K562 (cell line): ENCODE measurements around the gene KIF6. TPM values are rescaled to one million over a fixed set of nuclear protein-coding genes. Genes with fewer than 3 reads are reported as not detected.

Experiments
- ATAC-seq: fragments of 200-7000 bp; cut with Tn5 transposase; 3 replicates; pipeline ENCODE4 v1.9.1; 2020; ENCODE audit warnings: moderate library complexity
- BruUV-seq: library from RNA; stranded (reverse); fragments of 400-500 nt; replicated peaks from 2 replicates; lab custom pipeline; 2021; lab: Mats Ljungman, UMichigan
- CTCF ChIA-PET: fragments of 300-600 bp; formaldehyde crosslinking; extraction: SDS; loops from one replicate; lab custom pipeline; 2021; ENCODE audit warnings: low intra/inter-chr PET ratio; lab: Yijun Ruan, JAX
- POLR2A ChIA-PET: fragments of 300-600, 350-650 bp; sonication (Branson Sonifier 250); formaldehyde crosslinking; extraction: SDS; loops from one replicate; lab custom pipeline; 2021; ENCODE audit warnings: antibody characterized with exemption, inconsistent platforms; lab: Yijun Ruan, JAX
- DNase-seq, 4 experiments: peaks; one replicate each; pipeline versions ENCODE4 v3.0.0 to v3.0.0-alpha.2; 2011 to 2018; ENCODE audit warnings: low spot score in 3 of 4, mixed read lengths in 3 of 4; ENCODE audit errors: extremely low read depth in 1 of 4
- FAIRE-seq: peaks from 2 replicates; lab custom pipeline; 2011; peaks lifted over from hg19 to GRCh38; lab: Jason Lieb, UNC
- H2AFZ ChIP-seq: 2 replicates; pipeline ENCODE4 v1.6.0; 2011; ENCODE audit warnings: low read depth, low read length, control low read depth, inconsistent platforms
- H3K27ac ChIP-seq: fragments of 200-600 bp; 3 replicates; pipeline ENCODE4 v1.8.0; 2011; ENCODE audit warnings: low read depth, mild to moderate bottlenecking, control low read depth, inconsistent platforms, low read length, moderate library complexity, mixed read lengths; ENCODE audit errors: extremely low read depth
- H3K27me3 ChIP-seq, 2 experiments: fragments of 300-600 bp in 1 of 2; 2 replicates in 1 of 2; 3 replicates in 1 of 2; pipeline versions ENCODE4 v1.6.0 to v1.8.0; 2011; ENCODE audit warnings: inconsistent platforms in 2 of 2, low read length in 2 of 2, mild to moderate bottlenecking in 1 of 2, mixed read lengths in 1 of 2, moderate library complexity in 1 of 2; ENCODE audit not compliant: control insufficient read depth in 2 of 2, insufficient read depth in 2 of 2
- H3K36me3 ChIP-seq: fragments of 300-600 bp; 3 replicates; pipeline ENCODE4 v1.8.0; 2011; ENCODE audit warnings: mild to moderate bottlenecking, low read length, inconsistent platforms; ENCODE audit not compliant: control insufficient read depth, insufficient read depth
- H3K4me1 ChIP-seq, 2 experiments: fragments of 200-600 bp in 1 of 2; replicated peaks in 1 of 2; 2 replicates in 1 of 2; 3 replicates in 1 of 2; pipeline versions ENCODE4 v1.5.1 to v1.8.0; 2011; ENCODE audit warnings: inconsistent platforms in 2 of 2, low read length in 2 of 2, mild to moderate bottlenecking in 1 of 2, mixed read lengths in 1 of 2, moderate library complexity in 1 of 2; ENCODE audit not compliant: control insufficient read depth in 2 of 2, insufficient read depth in 2 of 2
- H3K4me2 ChIP-seq: 2 replicates; pipeline ENCODE4 v1.6.1; 2011; ENCODE audit warnings: low read length, control low read depth, inconsistent platforms, mixed read lengths; ENCODE audit not compliant: insufficient read depth
- H3K4me3 ChIP-seq: fragments of 200-600 bp; sonication (generic), shearing (Covaris generic); 2 replicates; pipeline ENCODE4 v1.5.1; 2016; ENCODE audit warnings: control low read depth, inconsistent platforms
- H3K79me2 ChIP-seq: fragments of 200-600 bp; 3 replicates; pipeline ENCODE4 v1.8.0; 2011; ENCODE audit warnings: low read length, inconsistent platforms; ENCODE audit not compliant: control insufficient read depth, insufficient read depth
- H3K9ac ChIP-seq, 2 experiments: 2 replicates each; pipeline versions ENCODE4 v1.6.0 to v1.6.1; 2011; ENCODE audit warnings: low read depth in 2 of 2, low read length in 2 of 2, control low read depth in 1 of 2, inconsistent platforms in 1 of 2, mild to moderate bottlenecking in 1 of 2, mixed read lengths in 1 of 2; ENCODE audit not compliant: insufficient read depth in 1 of 2
- H3K9me1 ChIP-seq: one replicate; pipeline ENCODE4 v1.6.0; 2011; ENCODE audit warnings: inconsistent platforms, mild to moderate bottlenecking, low read length, moderate library complexity; ENCODE audit not compliant: control insufficient read depth, insufficient read depth
- H3K9me3 ChIP-seq: replicated peaks from 2 replicates; pipeline ENCODE4 v1.5.1; 2011; ENCODE audit warnings: low read depth, low read length, inconsistent platforms; ENCODE audit not compliant: control insufficient read depth, insufficient read depth
- H4K20me1 ChIP-seq: replicated peaks from 2 replicates; pipeline ENCODE4 v1.6.1; 2011; ENCODE audit warnings: low read length, inconsistent platforms, mixed read lengths; ENCODE audit not compliant: control insufficient read depth, insufficient read depth
- CSDE1 ChIP-seq, 2 experiments: fragments of 450-650 bp; IDR thresholded peaks; 2 replicates each; pipeline ENCODE4 v1.6.1; 2016; ENCODE audit warnings: mild to moderate bottlenecking in 1 of 2
- ETS1 ChIP-seq: conservative IDR thresholded peaks from 2 replicates; pipeline ENCODE4 v1.6.1; 2011; ENCODE audit warnings: low read depth, mild to moderate bottlenecking, low read length; ENCODE audit not compliant: control insufficient read depth
- EWSR1 ChIP-seq: fragments of 450-650 bp; IDR thresholded peaks from 2 replicates; pipeline ENCODE4 v1.6.1; 2018; ENCODE audit warnings: borderline replicate concordance, mild to moderate bottlenecking, low read depth, moderate library complexity; ENCODE audit not compliant: partially characterized antibody
- PBX2 ChIP-seq, 2 experiments: IDR thresholded peaks in 1 of 2; conservative IDR thresholded peaks in 1 of 2; 2 replicates each; pipeline ENCODE4 v1.6.1; 2016; ENCODE audit warnings: low read depth in 2 of 2, mild to moderate bottlenecking in 1 of 2, missing compliant biosample characterization in 1 of 2, missing genetic modification characterization in 1 of 2, moderate library complexity in 1 of 2
- PHF8 ChIP-seq: fragments of 200-600 bp; sonication (generic); IDR thresholded peaks from 2 replicates; pipeline ENCODE4 v1.6.1; 2012; ENCODE audit warnings: mixed run types, mild to moderate bottlenecking, inconsistent platforms, low read length, moderate library complexity, borderline replicate concordance
- RBM25 ChIP-seq: fragments of 200-400 bp; formaldehyde crosslinking; IDR thresholded peaks from 2 replicates; pipeline ENCODE4 v1.6.1; 2018; ENCODE audit warnings: low read length, low read depth, moderate library complexity; ENCODE audit not compliant: severe bottlenecking
- WGBS: fragments of 100-300 bp; shearing (Covaris generic); methylation state at CpG from one replicate; pipeline ENCODE4 v1.1.6; 2016; ENCODE audit warnings: low coverage, mixed read lengths; ENCODE audit not compliant: insufficient coverage; ENCODE audit errors: missing lambda C conversion rate; 5-methylcytosine and 5-hydroxymethylcytosine counted together
- in situ Hi-C: fragments of 300-500 bp; cut with MboI; formaldehyde crosslinking; loops from 4 replicates; pipeline ENCODE4 v1.15.0; 2018; ENCODE audit warnings: inconsistent platforms, mixed read lengths
- intact Hi-C: fragments of 100-400 bp; cut with micrococcal nuclease; formaldehyde crosslinking; loops from 2 replicates; pipeline ENCODE4 v1.14.2; 2022
- polyA plus RNA-seq, 8 experiments: library from polyadenylated mRNA; depleted of rRNA in 4 of 8; stranded (reverse) in 5 of 8; unstranded in 3 of 8; fragments of >200 nt; fragmentation: Nextera tagmentation in 2 of 8; fragmentation: Illumina TruSeq in 1 of 8; extraction: Ambion mirVana in 2 of 8; extraction: Trizol in 1 of 8; gene quantifications; 2 replicates each; pipeline versions ENCODE4 v1.2.1 to v1.2.3, GENCODE V29; 2011 to 2014; ENCODE audit warnings: inconsistent platforms in 1 of 8, missing spikeins in 1 of 8
- total RNA-seq, 7 experiments: library from RNA; depleted of rRNA in 6 of 7; stranded (reverse); fragments of >200 nt in 6 of 7; fragmentation: Illumina TruSeq in 2 of 7; extraction: Trizol in 2 of 7; gene quantifications; 2 replicates each; pipeline versions ENCODE4 v1.2.1 to v1.2.3, GENCODE V29; 2011 to 2021; ENCODE audit warnings: low replicate concordance in 1 of 7
- TF ChIP-seq, protein P1 (sequence below): fragments of 450-650 bp; IDR thresholded peaks from 2 replicates; pipeline ENCODE4 v1.6.1; 2016; ENCODE audit warnings: low read depth, mild to moderate bottlenecking, moderate library complexity
- TF ChIP-seq, protein P2 (sequence below): fragments of 450-650 bp; IDR thresholded peaks from 2 replicates; pipeline ENCODE4 v1.6.1; 2018; ENCODE audit warnings: mild to moderate bottlenecking, low read depth; ENCODE audit not compliant: partially characterized antibody

The KIF6 gene
- total and polyA plus RNA-seq, 9 of the 15 experiments (the other 6 are each of a cell fraction or from before 2014, with no cell fraction given): not detected

DNA sequence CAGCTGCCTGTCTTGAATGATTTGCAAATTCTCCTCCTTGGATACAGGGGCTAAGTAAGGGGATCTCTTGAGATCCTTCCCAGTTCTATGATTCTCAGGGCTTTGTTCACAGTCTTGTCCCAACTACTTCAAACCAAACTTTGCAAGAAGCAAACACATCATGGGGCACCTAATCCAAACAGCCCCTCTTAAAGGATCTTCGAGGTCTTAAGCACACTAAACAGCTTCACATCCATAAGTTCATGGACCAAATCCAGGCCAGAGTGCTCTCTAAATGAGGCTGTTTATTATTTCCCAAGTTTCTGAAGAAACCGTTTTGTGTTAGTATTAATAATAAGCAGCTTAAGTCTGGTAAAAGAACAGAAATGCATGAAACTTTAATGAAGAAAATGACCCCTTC lies 75.2 kb downstream of the KIF6 start:
- H3K9ac ChIP-seq: no peak overlapping the region
- CTCF ChIA-PET: no interaction called here
- no peak for TF ChIP-seq PBX2 (CRISPR knock-in tag; IDR thresholded peaks at IDR 0.05; ENCODE audit: low read depth)
- no peak for TF ChIP-seq PBX2 (tag; conservative IDR thresholded peaks at IDR 0.05; ENCODE audit: low read depth)
- no peak for TF ChIP-seq PHF8
- TF ChIP-seq CSDE1 (IDR thresholded peaks at IDR 0.05): no peak
- TF ChIP-seq, protein P1, sequence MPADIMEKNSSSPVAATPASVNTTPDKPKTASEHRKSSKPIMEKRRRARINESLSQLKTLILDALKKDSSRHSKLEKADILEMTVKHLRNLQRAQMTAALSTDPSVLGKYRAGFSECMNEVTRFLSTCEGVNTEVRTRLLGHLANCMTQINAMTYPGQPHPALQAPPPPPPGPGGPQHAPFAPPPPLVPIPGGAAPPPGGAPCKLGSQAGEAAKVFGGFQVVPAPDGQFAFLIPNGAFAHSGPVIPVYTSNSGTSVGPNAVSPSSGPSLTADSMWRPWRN: no peak
- TF ChIP-seq, protein P2, sequence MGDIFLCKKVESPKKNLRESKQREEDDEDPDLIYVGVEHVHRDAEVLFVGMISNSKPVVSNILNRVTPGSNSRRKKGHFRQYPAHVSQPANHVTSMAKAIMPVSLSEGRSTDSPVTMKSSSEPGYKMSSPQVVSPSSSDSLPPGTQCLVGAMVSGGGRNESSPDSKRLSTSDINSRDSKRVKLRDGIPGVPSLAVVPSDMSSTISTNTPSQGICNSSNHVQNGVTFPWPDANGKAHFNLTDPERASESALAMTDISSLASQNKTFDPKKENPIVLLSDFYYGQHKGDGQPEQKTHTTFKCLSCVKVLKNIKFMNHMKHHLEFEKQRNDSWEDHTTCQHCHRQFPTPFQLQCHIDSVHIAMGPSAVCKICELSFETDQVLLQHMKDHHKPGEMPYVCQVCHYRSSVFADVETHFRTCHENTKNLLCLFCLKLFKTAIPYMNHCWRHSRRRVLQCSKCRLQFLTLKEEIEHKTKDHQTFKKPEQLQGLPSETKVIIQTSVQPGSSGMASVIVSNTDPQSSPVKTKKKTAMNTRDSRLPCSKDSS: no peak
- TF ChIP-seq EWSR1: no peak
- TF ChIP-seq RBM25: no peak
- no peak for TF ChIP-seq ETS1
- peaks cover 0 to 2% of the 10 kb centered on the region in 2 experiments; a peak in 1 of 5 replicates for H3K27me3 ChIP-seq
- WGBS: 0% methylated on average over 2 of the region's 2 CpGs
- DNase-seq: no peak
- POLR2A ChIA-PET: interaction anchor here (0.6 kb wide), 2 partner anchors 77 to 188 kb away, joined by 3 read pairs; no protein-coding TSS in a partner anchor
- intact Hi-C loops: no loop called here
- H3K9me3 ChIP-seq: no peaks in the 10 kb centered on the region
- H3K79me2 ChIP-seq: no peaks in the 10 kb centered on the region
- H3K9me1 ChIP-seq: no peaks in the 10 kb centered on the region
- no peak overlapping the region for H3K4me2 ChIP-seq
- H3K4me3 ChIP-seq: no peak overlapping the region
- no TSS peak for BruUV-seq
- no peaks in the 10 kb centered on the region; the same call in 1 of the 2 replicates for H4K20me1 ChIP-seq
- H3K27ac ChIP-seq: no peak overlapping the region
- H2AFZ ChIP-seq: no peak overlapping the region
- no peak for ATAC-seq
- no peaks in the 10 kb centered on the region for H3K36me3 ChIP-seq
- in situ Hi-C loops: no loop called here
- no peaks in the 10 kb centered on the region for H3K4me1 ChIP-seq
- no peak for FAIRE-seq
